Activated CD4-positive, CD25-positive, alpha-beta regulatory T cell treated with anti-CD3 and anti-CD28 coated beads, Interleukin-2, amount 50 U/mL, for 72 hours (primary cell): ENCODE measurements around the gene CNGB1.
"Not testable (repeated sequence)": the region's sequence is repeated elsewhere in the genome, so short reads cannot be mapped to it uniquely, and the experiment has no call there.

ENCODE experiments used
- DNase-seq: peaks from one replicate; pipeline ENCODE4 v3.0.0; 2021

Gene CNGB1

GRCh38 chr16:57923418-57923817, 47.5 kb downstream of the CNGB1 start:
- no peak for DNase-seq

GRCh38 chr16:57920880-57921229, 50.1 kb downstream of the CNGB1 start:
- DNase-seq, result no peak

- no peak for DNase-seq
Measured at GRCh38 chr16:57920215-57920879, 50.6 kb downstream of the CNGB1 start.

- DNase-seq, result no peak
Measured at GRCh38 chr16:57918994-57919393, 51.9 kb downstream of the CNGB1 start.

GRCh38 chr16:57918444-57918843, 52.5 kb downstream of the CNGB1 start:
- no peak for DNase-seq

GRCh38 chr16:57917929-57918328, 53.0 kb downstream of the CNGB1 start:
- not testable (repeated sequence) for DNase-seq

- DNase-seq, result not testable (repeated sequence)
Measured at GRCh38 chr16:57917489-57917888, 53.4 kb downstream of the CNGB1 start.

- no peak for DNase-seq
Measured at GRCh38 chr16:57916735-57917438, 54.0 kb downstream of the CNGB1 start.

- DNase-seq, result no peak
Measured at GRCh38 chr16:57915811-57916488, 55.0 kb downstream of the CNGB1 start.

GRCh38 chr16:57915267-57915666, 55.7 kb downstream of the CNGB1 start:
- DNase-seq, result no peak

GRCh38 chr16:57914244-57915173, 56.4 kb downstream of the CNGB1 start:
- no peak for DNase-seq

GRCh38 chr16:57912529-57913260, 58.2 kb downstream of the CNGB1 start:
- DNase-seq, result no peak

GRCh38 chr16:57911743-57912142, 59.2 kb downstream of the CNGB1 start:
- no peak for DNase-seq

- DNase-seq, result no peak
Measured at GRCh38 chr16:57910696-57911095, 60.2 kb downstream of the CNGB1 start.

- DNase-seq, result no peak
Measured at GRCh38 chr16:57908409-57908987, 62.4 kb downstream of the CNGB1 start.

- no peak for DNase-seq
Measured at GRCh38 chr16:57906382-57907316, 64.3 kb downstream of the CNGB1 start.

GRCh38 chr16:57904101-57904500, 66.8 kb downstream of the CNGB1 start:
- DNase-seq, result no peak

GRCh38 chr16:57903656-57904055, 67.3 kb downstream of the CNGB1 start:
- DNase-seq, result no peak

GRCh38 chr16:57901480-57902069, 69.4 kb downstream of the CNGB1 start:
- DNase-seq, result no peak

- no peak for DNase-seq
Measured at GRCh38 chr16:57900796-57901479, 70.0 kb downstream of the CNGB1 start.
